T47D (cell line): ENCODE data around the gene TAPBP.
"Not testable (repeated sequence)": the region's sequence is repeated elsewhere in the genome, so short reads cannot be mapped to it uniquely, and the experiment has no call there.

Experiments used
- DNase-seq, 2 experiments: peaks; one replicate each; pipeline versions ENCODE4 v3.0.0 to v3.0.0-alpha.2; 2011 to 2012; ENCODE audit warnings: low read depth in 1 of 2, low spot score in 1 of 2
- JUND ChIP-seq: IDR thresholded peaks from 2 replicates; pipeline ENCODE4 v1.6.1; 2012; ENCODE audit warnings: low read depth
- in situ Hi-C: cut with HindIII; loops from 2 replicates; pipeline ENCODE4 v1.10.0; 2016; ENCODE audit warnings: low sequenced_read_pairs, low pct_unique_long_range_greater_than_20kb

The TAPBP gene

DNA sequence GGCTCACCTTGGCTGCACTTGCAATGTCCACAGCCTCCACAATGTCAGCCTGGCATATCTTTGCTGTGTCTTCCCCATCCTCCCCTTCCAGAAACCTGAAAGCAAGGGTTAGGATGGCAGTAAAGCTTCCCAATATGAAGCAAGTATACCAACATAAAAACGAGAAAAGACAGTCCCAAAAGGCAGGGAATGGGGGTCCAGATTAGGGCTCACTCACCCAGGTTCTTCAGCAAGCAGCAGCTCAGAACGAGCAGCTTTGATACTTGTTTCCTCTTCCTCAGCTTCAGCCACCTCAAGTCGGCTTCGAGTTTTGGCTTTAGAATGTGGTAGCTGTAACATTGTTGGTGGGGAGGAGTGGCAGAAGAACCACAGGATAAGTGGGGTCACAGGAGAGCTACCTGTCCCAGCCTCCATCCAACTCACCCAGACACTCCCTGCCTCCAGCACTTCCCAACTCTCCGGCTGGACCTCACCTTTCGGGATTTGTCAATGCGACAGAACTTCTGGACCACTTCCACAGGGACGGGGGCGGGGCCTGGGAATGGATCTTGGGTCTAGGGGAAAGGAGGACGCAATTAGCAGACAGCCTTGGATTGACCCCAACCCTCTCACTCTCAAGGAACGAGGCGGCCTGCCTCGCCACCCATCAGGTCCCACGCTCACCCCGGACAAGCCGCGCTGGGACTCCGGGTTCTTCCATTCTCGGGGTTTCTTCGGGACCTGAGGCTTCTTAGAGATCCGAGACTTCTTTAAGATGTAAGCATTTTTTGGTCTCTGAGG lies 25.5 kb downstream of the TAPBP start:
- in situ Hi-C loops, result no loop called here
- no peak for DNase-seq

DNA sequence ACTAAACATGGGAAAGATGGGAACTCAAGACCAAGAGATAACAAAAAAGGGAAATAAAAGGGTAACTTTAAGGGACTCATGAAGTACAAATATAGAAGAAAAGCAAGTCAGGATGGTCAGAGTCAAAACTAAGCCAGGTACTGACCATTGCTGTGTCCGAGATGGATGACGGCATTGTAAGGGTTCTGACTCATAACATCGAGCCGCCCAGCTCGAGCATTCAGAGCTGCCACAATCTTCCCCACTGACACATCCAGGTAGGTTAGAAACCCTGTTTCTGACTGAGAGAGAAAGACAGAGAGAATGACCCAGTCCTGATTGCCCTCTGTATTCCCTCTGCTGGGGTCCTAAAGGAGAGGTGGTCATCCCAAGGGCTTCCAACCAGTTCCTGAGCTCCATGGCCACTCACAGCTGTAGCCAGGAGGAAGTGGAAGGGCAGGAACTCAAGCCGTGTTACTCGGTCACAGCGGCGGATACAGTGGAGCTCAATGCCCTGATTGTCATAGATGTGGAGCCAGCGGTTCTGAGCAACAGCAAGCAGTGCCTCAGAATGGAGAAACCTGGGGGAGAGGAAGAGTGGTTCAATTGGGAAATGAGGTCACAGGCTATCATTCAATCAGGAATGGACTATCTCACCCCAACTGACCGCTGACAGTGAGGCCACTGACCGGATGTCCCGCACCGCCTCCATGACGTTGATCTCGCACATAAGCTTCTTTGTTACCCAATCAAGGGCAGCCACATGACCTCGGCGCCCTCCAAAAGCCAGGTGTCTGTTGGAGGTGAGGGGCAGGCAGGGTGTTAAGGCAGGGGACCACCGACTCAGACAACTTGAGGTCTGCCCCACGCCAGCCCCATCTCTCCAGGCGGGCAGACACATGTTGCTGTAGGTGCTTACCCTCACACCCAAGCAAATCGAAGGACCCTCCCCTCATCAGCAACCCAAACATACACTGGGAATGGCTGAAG lies 26.6 kb downstream of the TAPBP start:
- no peak for DNase-seq
- in situ Hi-C loops, result no loop called here
- no peak for TF ChIP-seq JUND

More for the DNA sequence above, 25.5 kb downstream of the TAPBP start:
- TF ChIP-seq JUND, result no peak

- DNase-seq, in situ Hi-C loops: not testable (repeated sequence)
Measured at GRCh38 chr6:33285214-33285613, 28.7 kb downstream of the TAPBP start.

DNA sequence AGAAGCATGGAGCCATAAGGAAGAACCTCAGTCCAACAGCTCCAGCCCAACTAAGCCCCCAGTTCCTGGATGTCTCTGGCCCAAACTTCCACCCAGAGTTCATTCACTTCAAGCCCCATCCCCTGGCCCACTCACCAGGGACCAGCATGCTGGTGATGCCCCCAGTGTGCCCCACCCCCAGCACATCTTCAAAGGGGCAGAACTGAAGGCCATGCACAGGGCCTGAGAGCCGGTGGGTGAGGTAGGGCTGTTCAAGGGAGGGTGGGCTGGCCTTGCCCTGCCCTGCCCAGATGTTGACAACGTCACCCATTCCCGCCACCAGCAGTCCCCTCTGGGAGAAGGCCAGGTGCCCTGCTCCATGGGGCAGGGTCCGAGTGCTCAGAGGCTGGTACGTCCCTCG lies 33.3 kb downstream of the TAPBP start:
- in situ Hi-C loops, result no loop called here
- no peak for TF ChIP-seq JUND
- no peak for DNase-seq

- no peak for TF ChIP-seq JUND
- DNase-seq, result peak; percentile 65 to 91
- in situ Hi-C loops, result no loop called here
Measured at GRCh38 chr6:33279971-33280511, 33.8 kb downstream of the TAPBP start.

GRCh38 chr6:33279257-33279695 lies 34.6 kb downstream of the TAPBP start:
- TF ChIP-seq JUND, result no peak
- in situ Hi-C loops, result no loop called here

DNA sequence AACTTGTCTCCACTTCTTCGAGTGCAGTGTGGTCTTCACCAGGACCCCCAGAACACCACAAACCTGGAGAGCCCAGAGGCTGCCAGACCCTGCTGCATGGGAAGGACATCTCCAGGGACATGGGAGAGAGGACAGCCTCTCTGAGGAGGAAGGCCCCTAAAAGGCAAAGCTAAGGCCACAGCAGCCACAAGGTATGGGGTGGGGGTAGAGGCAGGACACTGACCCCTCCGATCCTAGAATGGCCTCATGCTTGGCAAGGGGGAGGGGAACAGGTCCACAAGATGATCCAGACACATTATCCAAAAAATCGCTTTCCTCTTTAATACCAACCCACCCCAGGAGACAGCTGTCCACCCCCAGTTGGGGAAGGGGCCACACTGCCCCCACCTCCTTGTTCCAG lies 35.1 kb downstream of the TAPBP start:
- DNase-seq, result no peak
- in situ Hi-C loops, result no loop called here
- TF ChIP-seq JUND, result no peak

More at GRCh38 chr6:33279257-33279695, 34.6 kb downstream of the TAPBP start:
- no peak for DNase-seq

GRCh38 chr6:33278392-33278741 lies 35.5 kb downstream of the TAPBP start:
- no peak for TF ChIP-seq JUND
- no peak for DNase-seq
- in situ Hi-C loops, result no loop called here

- in situ Hi-C loops, result no loop called here
- TF ChIP-seq JUND, result no peak
- DNase-seq, result no peak
Measured at GRCh38 chr6:33277663-33278391, 36.1 kb downstream of the TAPBP start.

- in situ Hi-C loops, result no loop called here
- DNase-seq, result peak; percentile 53 to 91
Measured at GRCh38 chr6:33276864-33277662, 36.8 kb downstream of the TAPBP start, which contains the start of gene B3GALT4. Gene B3GALT4, plus strand, starts transcription at chr6:33277123. Its CDS starts 297 bp downstream, at chr6:33277420.

DNA sequence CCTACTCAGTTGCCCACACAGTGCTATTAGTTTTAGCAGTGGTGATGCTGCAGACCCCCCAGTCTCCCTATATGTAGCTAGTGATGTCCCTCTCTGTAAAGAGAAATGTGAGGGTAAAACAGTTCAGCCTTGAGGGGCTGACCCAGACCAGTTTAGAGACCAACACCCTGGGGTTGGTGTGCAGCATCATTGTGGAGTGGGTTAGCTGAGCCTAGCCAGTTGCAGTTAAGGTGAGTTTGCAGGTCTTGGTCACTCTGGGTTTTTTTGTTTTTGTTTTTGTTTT lies 37.4 kb downstream of the TAPBP start:
- in situ Hi-C loops, result no loop called here
- DNase-seq, result no peak

More at GRCh38 chr6:33276864-33277662, 36.8 kb downstream of the TAPBP start, which contains the start of gene B3GALT4:
- no peak for TF ChIP-seq JUND

DNA sequence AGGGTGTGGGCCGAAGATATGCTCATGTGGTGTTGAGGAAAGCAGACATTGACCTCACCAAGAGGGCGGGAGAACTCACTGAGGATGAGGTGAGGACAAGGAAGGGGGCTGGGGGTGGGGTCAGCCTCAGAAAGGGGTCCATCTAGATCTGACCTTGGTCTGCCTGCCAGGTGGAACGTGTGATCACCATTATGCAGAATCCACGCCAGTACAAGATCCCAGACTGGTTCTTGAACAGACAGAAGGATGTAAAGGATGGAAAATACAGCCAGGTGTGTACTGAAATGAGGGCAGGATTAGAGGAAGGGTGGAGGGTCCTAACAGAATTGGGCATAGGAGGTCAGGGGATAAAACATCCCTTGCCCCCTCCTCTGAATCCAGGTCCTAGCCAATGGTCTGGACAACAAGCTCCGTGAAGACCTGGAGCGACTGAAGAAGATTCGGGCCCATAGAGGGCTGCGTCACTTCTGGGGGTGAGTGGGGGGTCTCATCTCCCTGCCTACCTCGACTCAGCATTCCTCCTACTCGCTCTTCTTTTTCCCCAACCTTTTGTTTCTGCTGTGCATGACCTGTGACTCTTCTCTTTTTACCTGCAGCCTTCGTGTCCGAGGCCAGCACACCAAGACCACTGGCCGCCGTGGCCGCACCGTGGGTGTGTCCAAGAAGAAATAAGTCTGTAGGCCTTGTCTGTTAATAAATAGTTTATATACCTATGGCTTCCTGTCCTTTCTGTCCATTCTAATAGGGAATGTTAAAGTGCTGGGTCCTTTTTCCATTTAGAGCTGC lies 37.9 kb downstream of the TAPBP start:
- in situ Hi-C loops, DNase-seq: not testable (repeated sequence)

More for the DNA sequence above, 37.4 kb downstream of the TAPBP start:
- TF ChIP-seq JUND, result no peak
